Measurements from ENCODE around the gene CABLES2. TPM values are rescaled to one million over a fixed set of nuclear protein-coding genes. Genes with fewer than 3 reads are reported as not detected.

The CABLES2 gene
- total RNA-seq, 1 donor from 2014 or later: 6.4 TPM

- H3K36me3 Mint-ChIP-seq (ENCODE audit: low read depth): no peaks in the 10 kb centered on the region
- peaks cover 11% of the 10 kb centered on the region for H3K4me1 Mint-ChIP-seq (ENCODE audit: low read depth)
- H3K9me3 Mint-ChIP-seq (ENCODE audit: low read depth): no peaks in the 10 kb centered on the region
- DNase-seq (ENCODE audit: low spot score): no peak
- no peaks in the 10 kb centered on the region for H3K27me3 Mint-ChIP-seq (ENCODE audit: low read depth)
- no peak overlapping the region for H3K27ac Mint-ChIP-seq (ENCODE audit: unreplicated experiment)
- peak overlapping the region; percentile 65 for H3K4me3 Mint-ChIP-seq (ENCODE audit: unreplicated experiment)
- peak; percentile 77 for TF ChIP-seq CTCF (IDR thresholded peaks at IDR 0.05)
Observed at GRCh38 chr20:62405108-62405980, 1.7 kb downstream of the CABLES2 start.

- Mint-ChIP-seq H3K4me1 (ENCODE audit: low read depth) (peaks cover 11% of the 10 kb centered on the region), H3K27me3 (ENCODE audit: low read depth) (no peaks in the 10 kb centered on the region), H3K27ac (ENCODE audit: unreplicated experiment) (no peak overlapping the region), H3K4me3 (ENCODE audit: unreplicated experiment) (no peak overlapping the region), H3K9me3 (ENCODE audit: low read depth) (no peaks in the 10 kb centered on the region), H3K36me3 (ENCODE audit: low read depth) (no peaks in the 10 kb centered on the region)
- TF ChIP-seq CTCF (IDR thresholded peaks at IDR 0.05): no peak
- DNase-seq (ENCODE audit: low spot score): no peak
Observed at GRCh38 chr20:62404761-62405107, 2.4 kb downstream of the CABLES2 start.

GRCh38 chr20:62404112-62404665, 2.9 kb downstream of the CABLES2 start:
- H3K36me3 Mint-ChIP-seq (ENCODE audit: low read depth): no peaks in the 10 kb centered on the region
- no peak overlapping the region for H3K27ac Mint-ChIP-seq (ENCODE audit: unreplicated experiment)
- no peaks in the 10 kb centered on the region for H3K27me3 Mint-ChIP-seq (ENCODE audit: low read depth)
- peaks cover 11% of the 10 kb centered on the region for H3K4me1 Mint-ChIP-seq (ENCODE audit: low read depth)
- H3K9me3 Mint-ChIP-seq (ENCODE audit: low read depth): no peaks in the 10 kb centered on the region
- H3K4me3 Mint-ChIP-seq (ENCODE audit: unreplicated experiment): no peak overlapping the region
- no peak for TF ChIP-seq CTCF (IDR thresholded peaks at IDR 0.05)
- no peak for DNase-seq (ENCODE audit: low spot score)

- Mint-ChIP-seq H3K27me3 (ENCODE audit: low read depth) (no peaks in the 10 kb centered on the region), H3K4me3 (ENCODE audit: unreplicated experiment) (no peak overlapping the region), H3K4me1 (ENCODE audit: low read depth) (peaks cover 11% of the 10 kb centered on the region), H3K27ac (ENCODE audit: unreplicated experiment) (no peak overlapping the region), H3K36me3 (ENCODE audit: low read depth) (no peaks in the 10 kb centered on the region), H3K9me3 (ENCODE audit: low read depth) (no peaks in the 10 kb centered on the region)
- DNase-seq (ENCODE audit: low spot score): no peak
- TF ChIP-seq CTCF (IDR thresholded peaks at IDR 0.05): no peak
Observed at GRCh38 chr20:62403331-62403730, 3.8 kb downstream of the CABLES2 start.

GRCh38 chr20:62402456-62403150, 4.5 kb downstream of the CABLES2 start:
- Mint-ChIP-seq H3K9me3 (ENCODE audit: low read depth) (no peaks in the 10 kb centered on the region), H3K27ac (ENCODE audit: unreplicated experiment) (no peak overlapping the region), H3K4me1 (ENCODE audit: low read depth) (peaks cover 11% of the 10 kb centered on the region), H3K36me3 (ENCODE audit: low read depth) (no peaks in the 10 kb centered on the region), H3K4me3 (ENCODE audit: unreplicated experiment) (no peak overlapping the region), H3K27me3 (ENCODE audit: low read depth) (no peaks in the 10 kb centered on the region)
- no peak for TF ChIP-seq CTCF (IDR thresholded peaks at IDR 0.05)
- no peak for DNase-seq (ENCODE audit: low spot score)
